NB4 (cell line): Measurements from ENCODE around the gene OTOS.

ENCODE experiments used
- POLR2A ChIP-seq: IDR thresholded peaks from 2 replicates; pipeline ENCODE4 v1.6.1; 2011; ENCODE audit warnings: mild to moderate bottlenecking; ENCODE audit not compliant: insufficient read length; ENCODE audit errors: extremely low read depth
- TF ChIP-seq, protein P1 (sequence below): IDR thresholded peaks from one replicate; pipeline ENCODE4 v1.5.1; 2012; ENCODE audit warnings: low read depth, low read length

DNA sequence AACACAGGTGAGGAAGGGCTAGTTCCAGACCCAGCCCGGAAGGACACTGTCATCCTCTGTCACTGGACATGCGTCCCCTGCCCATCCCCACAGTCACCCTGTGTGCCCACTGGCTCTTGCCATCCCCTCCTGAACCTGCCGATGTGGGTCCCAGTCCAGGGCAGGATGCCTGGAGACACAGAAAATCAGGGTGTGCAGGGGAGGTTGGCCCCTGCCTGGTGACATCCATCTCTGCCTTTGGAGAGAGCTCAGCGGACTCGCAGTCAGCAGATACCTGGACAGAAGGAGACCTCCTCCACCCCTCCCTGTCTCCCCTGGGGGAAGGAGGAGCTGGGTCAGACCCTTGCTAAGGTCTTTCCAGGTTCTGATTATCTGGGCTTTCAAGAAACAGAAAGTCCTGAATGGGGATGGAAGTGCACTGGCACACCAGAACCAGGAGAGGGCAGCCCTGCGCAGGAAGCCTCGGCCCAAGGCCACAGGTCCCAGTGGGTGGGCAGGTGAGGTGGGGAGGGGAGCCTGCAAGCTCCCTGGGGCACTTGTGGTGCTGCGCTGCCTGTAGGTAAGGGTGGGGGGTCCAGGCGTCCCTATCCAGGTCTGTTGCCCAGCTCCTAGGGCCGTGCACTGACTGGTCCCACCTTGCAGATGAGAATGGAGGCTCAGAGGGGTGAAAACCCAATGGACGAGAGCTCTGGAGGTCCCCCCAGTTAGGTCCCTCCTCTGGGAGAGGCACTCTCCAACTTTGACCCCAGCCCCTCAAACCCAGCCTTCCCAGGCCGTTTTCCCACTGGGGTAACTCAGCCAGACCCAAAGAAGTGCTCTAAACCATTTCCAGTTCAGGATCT, 9.7 kb upstream of the OTOS start:
- TF ChIP-seq, protein P1, sequence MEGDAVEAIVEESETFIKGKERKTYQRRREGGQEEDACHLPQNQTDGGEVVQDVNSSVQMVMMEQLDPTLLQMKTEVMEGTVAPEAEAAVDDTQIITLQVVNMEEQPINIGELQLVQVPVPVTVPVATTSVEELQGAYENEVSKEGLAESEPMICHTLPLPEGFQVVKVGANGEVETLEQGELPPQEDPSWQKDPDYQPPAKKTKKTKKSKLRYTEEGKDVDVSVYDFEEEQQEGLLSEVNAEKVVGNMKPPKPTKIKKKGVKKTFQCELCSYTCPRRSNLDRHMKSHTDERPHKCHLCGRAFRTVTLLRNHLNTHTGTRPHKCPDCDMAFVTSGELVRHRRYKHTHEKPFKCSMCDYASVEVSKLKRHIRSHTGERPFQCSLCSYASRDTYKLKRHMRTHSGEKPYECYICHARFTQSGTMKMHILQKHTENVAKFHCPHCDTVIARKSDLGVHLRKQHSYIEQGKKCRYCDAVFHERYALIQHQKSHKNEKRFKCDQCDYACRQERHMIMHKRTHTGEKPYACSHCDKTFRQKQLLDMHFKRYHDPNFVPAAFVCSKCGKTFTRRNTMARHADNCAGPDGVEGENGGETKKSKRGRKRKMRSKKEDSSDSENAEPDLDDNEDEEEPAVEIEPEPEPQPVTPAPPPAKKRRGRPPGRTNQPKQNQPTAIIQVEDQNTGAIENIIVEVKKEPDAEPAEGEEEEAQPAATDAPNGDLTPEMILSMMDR: peak; percentile 71
- TF ChIP-seq POLR2A: no peak
